MCF 10A (cell line): ENCODE results near the gene FIZ1. TPM values are rescaled to one million over a fixed set of nuclear protein-coding genes. Genes with fewer than 3 reads are reported as not detected.

Experiments
- BruUV-seq: library from RNA; stranded (reverse); fragments of 400-500 nt; replicated peaks from 2 replicates; lab custom pipeline; 2021; lab: Mats Ljungman, UMichigan
- CTCF ChIA-PET: fragments of 300-600 bp; sonication (Branson Sonifier 250); formaldehyde crosslinking; extraction: SDS; loops from one replicate; lab custom pipeline; 2021; ENCODE audit warnings: antibody characterized with exemption, inconsistent platforms; lab: Yijun Ruan, JAX
- POLR2A ChIA-PET: fragments of 300-600, 350-650 bp; sonication (Branson Sonifier 250); formaldehyde crosslinking; extraction: SDS; loops from one replicate; lab custom pipeline; 2020; ENCODE audit warnings: antibody characterized with exemption, inconsistent platforms; lab: Yijun Ruan, JAX
- DNase-seq: peaks from one replicate; pipeline ENCODE4 v3.0.0-alpha.2; 2018; ENCODE audit not compliant: unreplicated experiment
- H3K27ac Mint-ChIP-seq: one replicate; pipeline ENCODE4 v1.8.0; 2022; ENCODE audit warnings: mild to moderate bottlenecking, low read depth, mixed read lengths; ENCODE audit not compliant: unreplicated experiment
- H3K27me3 Mint-ChIP-seq: one replicate; pipeline ENCODE4 v1.8.0; 2022; ENCODE audit warnings: mixed read lengths; ENCODE audit not compliant: insufficient read depth, unreplicated experiment
- H3K36me3 Mint-ChIP-seq: one replicate; pipeline ENCODE4 v1.8.0; 2022; ENCODE audit warnings: mild to moderate bottlenecking, moderate library complexity, mixed read lengths; ENCODE audit not compliant: insufficient read depth, unreplicated experiment
- H3K4me1 Mint-ChIP-seq: one replicate; pipeline ENCODE4 v1.8.0; 2022; ENCODE audit warnings: mixed read lengths; ENCODE audit not compliant: insufficient read depth, unreplicated experiment
- H3K4me3 Mint-ChIP-seq: one replicate; pipeline ENCODE4 v1.8.0; 2022; ENCODE audit warnings: mild to moderate bottlenecking, moderate library complexity, mixed read lengths; ENCODE audit not compliant: unreplicated experiment
- H3K9me3 Mint-ChIP-seq: one replicate; pipeline ENCODE4 v1.8.0; 2022; ENCODE audit warnings: mixed read lengths; ENCODE audit not compliant: unreplicated experiment
- CTCF ChIP-seq: fragments of 200-600 bp; IDR thresholded peaks from one replicate; pipeline ENCODE4 v1.8.0; 2022; ENCODE audit warnings: antibody characterized with exemption, mild to moderate bottlenecking; ENCODE audit not compliant: unreplicated experiment
- intact Hi-C: fragments of 100-400 bp; cut with micrococcal nuclease; formaldehyde crosslinking; loops from 2 replicates; pipeline ENCODE4 v1.14.1; 2022
- total RNA-seq: library from RNA; stranded (reverse); gene quantifications from 2 replicates; pipeline ENCODE4 v1.2.3, GENCODE V29; 2022

Gene FIZ1
- total RNA-seq, 1 experiment from 2014 or later = 16.3 TPM

GRCh38 chr19:55644191-55644833 is 45.0 kb upstream of the FIZ1 start:
- Mint-ChIP-seq H3K9me3 (no peaks in the 10 kb centered on the region), H3K27ac (peak overlapping the region; percentile 94), H3K4me1 (peaks cover 18% of the 10 kb centered on the region), H3K4me3 (peak overlapping the region; percentile 82), H3K27me3 (no peaks in the 10 kb centered on the region), H3K36me3 (peaks cover 50% of the 10 kb centered on the region)
- intact Hi-C loops = no loop called here
- no peak for DNase-seq
- ChIA-PET POLR2A (interaction anchor here (1.0 to 3.0 kb wide), 3 partner anchors 10 to 45 kb away, joined by 4 to 15 read pairs (median 6); partner anchors contain the start of gene FIZ1), CTCF (interaction anchor here (0.7 to 3.6 kb wide), 5 partner anchors 9 to 14 kb away, joined by 3 to 25 read pairs (median 4); no protein-coding TSS in a partner anchor)
- TF ChIP-seq CTCF = no peak
- no TSS peak for BruUV-seq

GRCh38 chr19:55643887-55644176 is 44.5 kb upstream of the FIZ1 start:
- H3K27me3 Mint-ChIP-seq = no peaks in the 10 kb centered on the region
- peak overlapping the region; percentile 94 for H3K27ac Mint-ChIP-seq
- H3K9me3 Mint-ChIP-seq = no peaks in the 10 kb centered on the region
- BruUV-seq = no TSS peak
- intact Hi-C loops = loop anchor here (1.0 kb wide), 1 partner anchor 9 kb away; no protein-coding TSS in a partner anchor
- TF ChIP-seq CTCF = no peak
- CTCF ChIA-PET = interaction anchor here (0.7 to 2.7 kb wide), 3 partner anchors 11 to 13 kb away, joined by 3 to 11 read pairs (median 3); no protein-coding TSS in a partner anchor
- H3K36me3 Mint-ChIP-seq = peaks cover 54% of the 10 kb centered on the region
- H3K4me3 Mint-ChIP-seq = peak overlapping the region; percentile 82
- H3K4me1 Mint-ChIP-seq = peaks cover 18% of the 10 kb centered on the region
- POLR2A ChIA-PET = interaction anchor here (1.0 to 3.0 kb wide), 5 partner anchors 10 to 1195 kb away, joined by 3 to 25 read pairs (median 6); partner anchors contain the start of genes FIZ1 and LENG8
- DNase-seq = no peak

- H3K36me3 Mint-ChIP-seq = peaks cover 60% of the 10 kb centered on the region
- POLR2A ChIA-PET = interaction anchor here (0.6 to 3.0 kb wide), 13 partner anchors 9 to 1194 kb away, joined by 3 to 25 read pairs (median 5); partner anchors contain the start of genes FIZ1, LENG8, TMEM238 and U2AF2
- TF ChIP-seq CTCF = no peak
- DNase-seq = peak; percentile 79
- H3K4me3 Mint-ChIP-seq = peak within 1 kb of the TSS; percentile 82
- no TSS peak for BruUV-seq
- peaks cover 18% of the 10 kb centered on the region for H3K4me1 Mint-ChIP-seq
- H3K27me3 Mint-ChIP-seq = no peaks in the 10 kb centered on the region
- H3K27ac Mint-ChIP-seq = peak within 1 kb of the TSS; percentile 94
- H3K9me3 Mint-ChIP-seq = no peaks in the 10 kb centered on the region
- CTCF ChIA-PET = interaction anchor here (0.7 to 2.7 kb wide), 4 partner anchors 11 to 16 kb away, joined by 3 to 11 read pairs (median 4); no protein-coding TSS in a partner anchor
- intact Hi-C loops = loop anchor here (1.0 kb wide), 1 partner anchor 10 kb away; no protein-coding TSS in a partner anchor
These were observed 43.9 kb upstream of the FIZ1 start, which contains the start of gene ZNF581 for GRCh38 chr19:55643003-55643886. Gene ZNF581, plus strand, starts transcription at chr19:55643649. Its CDS starts 923 bp downstream, at chr19:55644572.
